ENCODE results near the gene FCSK.
"Not testable (repeated sequence)": the region's sequence is repeated elsewhere in the genome, so short reads cannot be mapped to it uniquely, and the experiment has no call there.

FCSK gene
- 31.5 to 42.6 (median 35.3) reads per million in 3 donors for total RNA-seq

- peak within 1 kb of the TSS; percentile 92 for H3K27ac ChIP-seq (ENCODE audit: insufficient read depth, low read length, poor library complexity, severe bottlenecking)
- no peaks in the 10 kb centered on the region for H3K27me3 ChIP-seq (replicated peaks; ENCODE audit: control insufficient read depth, insufficient read depth, low read length, poor library complexity, severe bottlenecking)
- DNase-seq, result peak; percentile 24 to 60 (median 48)
- H3K4me1 ChIP-seq (ENCODE audit: control insufficient read depth, insufficient read depth, low read length, poor library complexity, severe bottlenecking), result peaks cover 8% of the 10 kb centered on the region
- H3K36me3 ChIP-seq (ENCODE audit: control insufficient read depth, insufficient read depth, low read length), result no peaks in the 10 kb centered on the region
- peak within 1 kb of the TSS; percentile 98 for H3K4me3 ChIP-seq (ENCODE audit: insufficient read depth, low read depth, low read length, poor library complexity, severe bottlenecking)
- H3K9me3 ChIP-seq (ENCODE audit: control insufficient read depth, low read length), result no peaks in the 10 kb centered on the region
These were observed at the start of gene FCSK for GRCh38 chr16:70454222-70455034. TSS of gene FCSK (plus strand) at chr16:70454595. CDS start at chr16:70463191, 8,596 bp downstream.

- not testable (repeated sequence) for H3K27me3 ChIP-seq (replicated peaks; ENCODE audit: control insufficient read depth, insufficient read depth, low read length, poor library complexity, severe bottlenecking); H3K27ac ChIP-seq (ENCODE audit: insufficient read depth, low read length, poor library complexity, severe bottlenecking); H3K36me3 ChIP-seq (ENCODE audit: control insufficient read depth, insufficient read depth, low read length); H3K9me3 ChIP-seq (ENCODE audit: control insufficient read depth, low read length); DNase-seq; H3K4me3 ChIP-seq (ENCODE audit: insufficient read depth, low read depth, low read length, poor library complexity, severe bottlenecking)
- peaks cover 19% of the 10 kb centered on the region for H3K4me1 ChIP-seq (ENCODE audit: control insufficient read depth, insufficient read depth, low read length, poor library complexity, severe bottlenecking)
These were observed 48.3 kb upstream of the FCSK start for GRCh38 chr16:70406104-70406503.

GRCh38 chr16:70407811-70408274, 46.6 kb upstream of the FCSK start:
- H3K27me3 ChIP-seq (replicated peaks; ENCODE audit: control insufficient read depth, insufficient read depth, low read length, poor library complexity, severe bottlenecking), result no peaks in the 10 kb centered on the region
- no peaks in the 10 kb centered on the region for H3K36me3 ChIP-seq (ENCODE audit: control insufficient read depth, insufficient read depth, low read length)
- H3K27ac ChIP-seq (ENCODE audit: insufficient read depth, low read length, poor library complexity, severe bottlenecking), result no peak overlapping the region
- no peak for DNase-seq
- no peaks in the 10 kb centered on the region for H3K9me3 ChIP-seq (ENCODE audit: control insufficient read depth, low read length)
- H3K4me1 ChIP-seq (ENCODE audit: control insufficient read depth, insufficient read depth, low read length, poor library complexity, severe bottlenecking), result peaks cover 19% of the 10 kb centered on the region
- H3K4me3 ChIP-seq (ENCODE audit: insufficient read depth, low read depth, low read length, poor library complexity, severe bottlenecking), result no peak overlapping the region

GRCh38 chr16:70410734-70411133, 43.7 kb upstream of the FCSK start:
- DNase-seq, result no peak
- no peaks in the 10 kb centered on the region for H3K9me3 ChIP-seq (ENCODE audit: control insufficient read depth, low read length)
- H3K4me1 ChIP-seq (ENCODE audit: control insufficient read depth, insufficient read depth, low read length, poor library complexity, severe bottlenecking), result peaks cover 12% of the 10 kb centered on the region
- H3K27me3 ChIP-seq (replicated peaks; ENCODE audit: control insufficient read depth, insufficient read depth, low read length, poor library complexity, severe bottlenecking), result no peaks in the 10 kb centered on the region
- no peaks in the 10 kb centered on the region for H3K36me3 ChIP-seq (ENCODE audit: control insufficient read depth, insufficient read depth, low read length)
- no peak overlapping the region for H3K27ac ChIP-seq (ENCODE audit: insufficient read depth, low read length, poor library complexity, severe bottlenecking)
- H3K4me3 ChIP-seq (ENCODE audit: insufficient read depth, low read depth, low read length, poor library complexity, severe bottlenecking), result no peak overlapping the region

- H3K4me1 ChIP-seq (ENCODE audit: control insufficient read depth, insufficient read depth, low read length, poor library complexity, severe bottlenecking), result peaks cover 12% of the 10 kb centered on the region
- DNase-seq, result no peak
- H3K9me3 ChIP-seq (ENCODE audit: control insufficient read depth, low read length), result no peaks in the 10 kb centered on the region
- no peak overlapping the region for H3K27ac ChIP-seq (ENCODE audit: insufficient read depth, low read length, poor library complexity, severe bottlenecking)
- H3K4me3 ChIP-seq (ENCODE audit: insufficient read depth, low read depth, low read length, poor library complexity, severe bottlenecking), result no peak overlapping the region
- H3K36me3 ChIP-seq (ENCODE audit: control insufficient read depth, insufficient read depth, low read length), result no peaks in the 10 kb centered on the region
- H3K27me3 ChIP-seq (replicated peaks; ENCODE audit: control insufficient read depth, insufficient read depth, low read length, poor library complexity, severe bottlenecking), result no peaks in the 10 kb centered on the region
These were observed 42.0 kb upstream of the FCSK start for GRCh38 chr16:70412385-70412784.

GRCh38 chr16:70413572-70413971, 40.8 kb upstream of the FCSK start:
- H3K4me1 ChIP-seq (ENCODE audit: control insufficient read depth, insufficient read depth, low read length, poor library complexity, severe bottlenecking); H3K4me3 ChIP-seq (ENCODE audit: insufficient read depth, low read depth, low read length, poor library complexity, severe bottlenecking); H3K36me3 ChIP-seq (ENCODE audit: control insufficient read depth, insufficient read depth, low read length); H3K9me3 ChIP-seq (ENCODE audit: control insufficient read depth, low read length); DNase-seq; H3K27ac ChIP-seq (ENCODE audit: insufficient read depth, low read length, poor library complexity, severe bottlenecking); H3K27me3 ChIP-seq (replicated peaks; ENCODE audit: control insufficient read depth, insufficient read depth, low read length, poor library complexity, severe bottlenecking): not testable (repeated sequence)

GRCh38 chr16:70416748-70417616, 37.4 kb upstream of the FCSK start:
- no peak overlapping the region for H3K27ac ChIP-seq (ENCODE audit: insufficient read depth, low read length, poor library complexity, severe bottlenecking)
- DNase-seq, result no peak

GRCh38 chr16:70417661-70418060, 36.7 kb upstream of the FCSK start:
- no peaks in the 10 kb centered on the region for H3K27me3 ChIP-seq (replicated peaks; ENCODE audit: control insufficient read depth, insufficient read depth, low read length, poor library complexity, severe bottlenecking)
- no peak for DNase-seq
- no peak overlapping the region for H3K4me3 ChIP-seq (ENCODE audit: insufficient read depth, low read depth, low read length, poor library complexity, severe bottlenecking)
- H3K36me3 ChIP-seq (ENCODE audit: control insufficient read depth, insufficient read depth, low read length), result no peaks in the 10 kb centered on the region
- H3K27ac ChIP-seq (ENCODE audit: insufficient read depth, low read length, poor library complexity, severe bottlenecking), result no peak overlapping the region
- H3K9me3 ChIP-seq (ENCODE audit: control insufficient read depth, low read length), result no peaks in the 10 kb centered on the region
- H3K4me1 ChIP-seq (ENCODE audit: control insufficient read depth, insufficient read depth, low read length, poor library complexity, severe bottlenecking), result peaks cover 21% of the 10 kb centered on the region

More at GRCh38 chr16:70416748-70417616, 37.4 kb upstream of the FCSK start:
- Histone ChIP-seq H3K36me3 (ENCODE audit: control insufficient read depth, insufficient read depth, low read length) (no peaks in the 10 kb centered on the region), H3K4me1 (ENCODE audit: control insufficient read depth, insufficient read depth, low read length, poor library complexity, severe bottlenecking) (peaks cover 21% of the 10 kb centered on the region), H3K4me3 (ENCODE audit: insufficient read depth, low read depth, low read length, poor library complexity, severe bottlenecking) (no peak overlapping the region), H3K27me3 (replicated peaks; ENCODE audit: control insufficient read depth, insufficient read depth, low read length, poor library complexity, severe bottlenecking) (no peaks in the 10 kb centered on the region), H3K9me3 (ENCODE audit: control insufficient read depth, low read length) (no peaks in the 10 kb centered on the region)

- no peak for DNase-seq
These were observed 36.0 kb upstream of the FCSK start for GRCh38 chr16:70418274-70418992.

More at GRCh38 chr16:70418274-70418992, 36.0 kb upstream of the FCSK start:
- no peak overlapping the region for H3K27ac ChIP-seq (ENCODE audit: insufficient read depth, low read length, poor library complexity, severe bottlenecking)
- no peak overlapping the region for H3K4me3 ChIP-seq (ENCODE audit: insufficient read depth, low read depth, low read length, poor library complexity, severe bottlenecking)
- H3K9me3 ChIP-seq (ENCODE audit: control insufficient read depth, low read length), result no peaks in the 10 kb centered on the region
- H3K36me3 ChIP-seq (ENCODE audit: control insufficient read depth, insufficient read depth, low read length), result no peaks in the 10 kb centered on the region
- H3K4me1 ChIP-seq (ENCODE audit: control insufficient read depth, insufficient read depth, low read length, poor library complexity, severe bottlenecking), result peaks cover 21% of the 10 kb centered on the region
- no peaks in the 10 kb centered on the region for H3K27me3 ChIP-seq (replicated peaks; ENCODE audit: control insufficient read depth, insufficient read depth, low read length, poor library complexity, severe bottlenecking)

Measured in effector memory CD4-positive, alpha-beta T cell (primary cell).